IPS-20b (cell line): ENCODE results near the gene AP1M2.
"Not testable (repeated sequence)": the region's sequence is repeated elsewhere in the genome, so short reads cannot be mapped to it uniquely, and the experiment has no call there.

Experiments
- H3K27ac ChIP-seq: one replicate; pipeline ENCODE4 v1.5.1; 2013; ENCODE audit warnings: low read length
- H3K27me3 ChIP-seq: 2 replicates; pipeline ENCODE4 v1.6.1; 2013; ENCODE audit warnings: mild to moderate bottlenecking, low read length, inconsistent platforms; ENCODE audit not compliant: insufficient read depth
- H3K36me3 ChIP-seq: 2 replicates; pipeline ENCODE4 v1.6.1; 2013; ENCODE audit warnings: low read depth, mild to moderate bottlenecking, inconsistent platforms, low read length, moderate library complexity; ENCODE audit not compliant: insufficient read depth
- H3K4me1 ChIP-seq: 2 replicates; pipeline ENCODE4 v1.6.1; 2013; ENCODE audit warnings: mild to moderate bottlenecking, control low read depth, inconsistent platforms, low read length, moderate library complexity; ENCODE audit not compliant: insufficient read depth
- H3K4me3 ChIP-seq: 2 replicates; pipeline ENCODE4 v1.5.1; 2013; ENCODE audit warnings: mild to moderate bottlenecking, low read length, inconsistent platforms
- H3K9ac ChIP-seq: 2 replicates; pipeline ENCODE4 v1.6.1; 2013; ENCODE audit warnings: low read depth, mild to moderate bottlenecking, inconsistent platforms, low read length, moderate library complexity
- H3K9me3 ChIP-seq: 2 replicates; pipeline ENCODE4 v1.6.1; 2013; ENCODE audit warnings: mild to moderate bottlenecking, low read depth, low read length, inconsistent platforms; ENCODE audit not compliant: insufficient read depth

The AP1M2 gene

DNA sequence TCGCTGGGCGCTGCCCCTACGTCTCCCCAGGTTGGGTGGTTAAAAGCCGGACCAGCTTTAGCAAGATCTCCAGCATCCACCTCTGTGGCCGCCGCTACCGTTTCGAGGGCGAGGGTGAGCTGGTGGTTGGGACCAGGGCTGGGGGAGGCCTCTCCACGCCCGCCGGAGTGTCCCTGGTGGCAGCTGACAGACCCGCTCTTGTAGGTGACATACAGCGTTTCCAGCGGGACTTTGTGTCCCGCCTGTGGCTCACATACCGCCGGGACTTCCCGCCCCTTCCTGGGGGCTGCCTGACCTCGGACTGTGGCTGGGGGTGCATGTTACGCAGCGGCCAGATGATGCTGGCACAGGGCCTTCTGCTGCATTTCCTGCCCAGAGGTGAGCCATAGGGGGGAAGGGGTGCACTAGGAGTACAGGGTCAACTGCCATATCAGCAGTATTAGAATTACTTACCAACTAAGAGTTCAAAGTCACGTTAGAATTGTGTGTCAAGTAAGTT is 42.3 kb downstream of the AP1M2 start:
- H3K27me3 ChIP-seq, result no peaks in the 10 kb centered on the region
- H3K27ac ChIP-seq, result no peak overlapping the region
- peak overlapping the region; percentile 89 for H3K4me3 ChIP-seq
- peaks cover 19% of the 10 kb centered on the region; the same call in 1 of the 2 replicates for H3K36me3 ChIP-seq
- no peaks in the 10 kb centered on the region for H3K4me1 ChIP-seq
- H3K9me3 ChIP-seq, result no peaks in the 10 kb centered on the region
- no peak overlapping the region; the same call in 1 of the 2 replicates for H3K9ac ChIP-seq

GRCh38 chr19:10544242-10544752 is 42.8 kb downstream of the AP1M2 start:
- Histone ChIP-seq H3K27me3 (no peaks in the 10 kb centered on the region), H3K36me3 (peaks cover 16% of the 10 kb centered on the region; the same call in 1 of the 2 replicates), H3K4me3 (peak overlapping the region; percentile 89), H3K9ac (peak overlapping the region; percentile 82), H3K9me3 (no peaks in the 10 kb centered on the region), H3K4me1 (no peaks in the 10 kb centered on the region), H3K27ac (no peak overlapping the region)

DNA sequence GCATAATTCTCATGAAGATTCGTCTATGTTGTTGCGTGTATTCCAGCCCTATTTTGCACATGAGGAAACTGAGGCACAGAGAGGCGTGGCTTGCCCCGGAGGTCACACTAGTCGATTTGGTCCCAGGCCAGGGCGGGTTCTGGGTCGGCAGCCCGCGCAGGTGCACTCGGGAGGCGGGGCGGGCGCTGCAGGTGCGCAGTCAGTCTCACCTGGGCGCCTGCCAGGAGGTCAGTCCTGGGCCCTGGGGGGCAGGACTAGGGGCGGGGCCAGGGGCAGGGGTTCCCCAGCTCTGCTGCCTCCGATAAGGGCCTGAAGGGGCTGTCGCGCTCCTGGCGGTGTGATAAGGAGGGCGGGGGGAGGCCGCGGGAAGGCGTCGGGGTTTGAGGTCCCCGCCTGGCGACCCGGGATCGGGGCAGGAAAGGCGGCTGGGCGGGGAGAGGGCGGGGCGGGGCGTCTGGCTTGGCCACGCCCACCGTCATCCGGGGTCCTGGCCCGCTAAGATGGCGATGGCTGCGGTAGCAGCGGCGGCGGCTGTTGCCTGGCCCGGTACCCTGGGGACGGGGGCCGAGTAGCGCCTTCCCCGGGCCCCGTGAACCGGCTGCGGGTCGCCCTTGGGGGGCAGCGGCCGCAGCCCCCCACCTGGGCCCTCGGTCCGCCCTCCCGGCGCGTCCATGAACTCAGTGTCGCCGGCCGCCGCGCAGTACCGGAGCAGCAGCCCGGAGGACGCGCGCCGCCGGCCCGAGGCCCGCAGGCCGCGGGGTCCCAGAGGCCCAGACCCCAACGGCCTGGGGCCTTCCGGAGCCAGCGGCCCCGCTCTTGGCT is 43.5 kb downstream of the AP1M2 start, which contains the start of gene ATG4D:
ATG4D (plus strand) TSS at position 485 of the 822 bp plus-strand sequence; CDS start at position 672, 187 bp downstream.
- H3K4me1 ChIP-seq, result no peaks in the 10 kb centered on the region
- peaks cover 12% of the 10 kb centered on the region; the same call in 1 of the 2 replicates for H3K36me3 ChIP-seq
- H3K9me3 ChIP-seq, result no peaks in the 10 kb centered on the region
- H3K27me3 ChIP-seq, result no peaks in the 10 kb centered on the region
- H3K4me3 ChIP-seq, result peak within 1 kb of the TSS; percentile 89
- no peak within 1 kb of the TSS for H3K27ac ChIP-seq
- peak within 1 kb of the TSS; percentile 82 for H3K9ac ChIP-seq

- H3K9ac ChIP-seq, result no peak overlapping the region
- peak overlapping the region; percentile 89; the same call in 1 of the 2 replicates for H3K4me3 ChIP-seq
- no peak overlapping the region for H3K27ac ChIP-seq
- H3K4me1 ChIP-seq, result no peaks in the 10 kb centered on the region
- no peaks in the 10 kb centered on the region for H3K27me3 ChIP-seq
- H3K36me3 ChIP-seq, result peaks cover 7% of the 10 kb centered on the region; the same call in 1 of the 2 replicates
- no peaks in the 10 kb centered on the region for H3K9me3 ChIP-seq
Observed at GRCh38 chr19:10543059-10543419, 44.1 kb downstream of the AP1M2 start.

GRCh38 chr19:10539016-10539415 is 48.1 kb downstream of the AP1M2 start:
- H3K9me3 ChIP-seq, H3K4me1 ChIP-seq, H3K27ac ChIP-seq, H3K27me3 ChIP-seq, H3K4me3 ChIP-seq, H3K9ac ChIP-seq, H3K36me3 ChIP-seq: not testable (repeated sequence)

DNA sequence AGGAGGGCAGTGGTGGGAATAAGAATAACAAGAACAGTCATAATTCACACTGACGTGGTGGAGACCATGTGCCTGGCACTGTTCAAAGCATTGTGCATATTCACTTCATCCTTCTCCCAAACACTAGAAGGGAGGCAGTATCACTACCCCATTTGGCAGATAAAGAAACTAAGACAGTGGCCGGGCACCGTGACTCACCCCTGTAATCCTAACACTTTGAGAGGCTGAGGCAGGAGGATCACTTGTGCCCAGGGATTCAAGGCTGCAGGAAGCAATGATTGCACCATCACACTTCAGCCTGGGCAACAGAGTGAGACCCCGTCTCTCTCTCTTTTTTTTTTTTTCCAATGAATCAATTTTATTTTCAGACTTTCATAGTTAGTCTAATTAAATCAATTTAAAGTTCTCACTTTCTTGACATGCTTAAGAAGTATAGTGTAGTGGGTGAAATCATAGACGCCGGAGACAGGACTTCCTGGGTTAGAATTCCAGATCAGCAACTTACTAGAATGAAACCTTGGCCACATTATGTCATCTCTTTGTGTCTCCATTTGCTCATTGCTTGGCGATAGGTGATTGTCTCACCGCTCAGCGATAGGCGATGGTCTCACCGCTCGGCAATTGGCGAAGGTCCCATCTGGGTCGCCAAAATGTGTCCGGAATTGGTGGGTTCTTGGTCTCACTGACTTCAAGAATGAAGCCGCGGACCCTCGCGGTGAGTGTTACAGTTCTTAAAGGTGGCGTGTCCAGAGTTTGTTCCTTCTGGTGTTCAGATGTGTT is 48.7 kb downstream of the AP1M2 start:
- no peaks in the 10 kb centered on the region for H3K4me1 ChIP-seq
- no peak overlapping the region for H3K4me3 ChIP-seq
- no peaks in the 10 kb centered on the region for H3K36me3 ChIP-seq
- H3K27me3 ChIP-seq, result no peaks in the 10 kb centered on the region
- no peak overlapping the region for H3K9ac ChIP-seq
- H3K27ac ChIP-seq, result no peak overlapping the region
- H3K9me3 ChIP-seq, result no peaks in the 10 kb centered on the region

- Histone ChIP-seq H3K27me3 (no peaks in the 10 kb centered on the region), H3K27ac (no peak overlapping the region), H3K36me3 (no peaks in the 10 kb centered on the region), H3K4me3 (no peak overlapping the region), H3K4me1 (no peaks in the 10 kb centered on the region), H3K9me3 (no peaks in the 10 kb centered on the region), H3K9ac (no peak overlapping the region)
Observed at GRCh38 chr19:10537668-10538067, 49.4 kb downstream of the AP1M2 start.

DNA sequence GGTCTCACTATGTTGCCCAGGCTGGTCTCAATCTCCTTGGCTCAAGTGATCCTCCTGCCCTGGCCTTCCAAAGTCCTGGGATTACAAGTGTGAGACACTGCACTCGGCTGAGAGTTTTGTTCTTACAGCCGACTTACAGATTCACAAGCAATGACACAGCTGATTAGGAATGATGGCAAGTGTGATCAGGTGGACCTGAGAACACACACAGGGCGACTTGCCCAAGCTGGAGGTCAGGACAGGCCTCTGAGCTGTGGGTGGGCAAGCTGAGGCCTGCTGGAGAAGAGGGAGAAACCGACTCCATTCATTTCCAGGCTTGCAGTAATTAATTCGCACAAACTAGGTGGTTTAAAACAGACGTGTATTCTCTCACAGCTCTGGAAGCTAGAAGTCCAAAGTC is 51.5 kb downstream of the AP1M2 start:
- Histone ChIP-seq H3K27ac (no peak overlapping the region), H3K36me3 (no peaks in the 10 kb centered on the region), H3K4me1 (no peaks in the 10 kb centered on the region), H3K9me3 (no peaks in the 10 kb centered on the region), H3K27me3 (no peaks in the 10 kb centered on the region), H3K4me3 (no peak overlapping the region), H3K9ac (no peak overlapping the region)

GRCh38 chr19:10533646-10534386 is 53.3 kb downstream of the AP1M2 start:
- no peaks in the 10 kb centered on the region for H3K9me3 ChIP-seq
- no peaks in the 10 kb centered on the region for H3K4me1 ChIP-seq

DNA sequence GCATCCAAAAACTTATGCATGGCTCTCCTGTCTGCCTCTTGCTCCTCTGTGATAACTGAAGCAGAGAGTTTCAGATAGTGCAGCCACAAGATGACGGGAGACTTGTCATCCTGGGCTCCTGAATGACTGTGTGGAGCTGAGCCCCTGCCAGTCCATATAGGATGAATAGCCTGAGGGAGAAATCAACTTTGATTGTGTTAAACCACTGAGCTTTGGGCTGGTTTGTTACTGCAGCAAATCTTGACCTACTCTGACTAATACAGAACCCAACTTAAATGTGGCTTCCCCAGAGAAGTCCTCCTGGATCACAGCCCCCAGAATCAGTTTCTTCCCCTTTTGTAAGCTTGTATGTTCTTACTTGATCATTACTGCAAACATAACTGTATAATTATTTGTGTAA is 54.7 kb downstream of the AP1M2 start:
- H3K4me3 ChIP-seq, result no peak overlapping the region
- no peaks in the 10 kb centered on the region for H3K4me1 ChIP-seq
- no peak overlapping the region for H3K27ac ChIP-seq
- H3K9ac ChIP-seq, result no peak overlapping the region
- H3K27me3 ChIP-seq, result no peaks in the 10 kb centered on the region
- no peaks in the 10 kb centered on the region for H3K9me3 ChIP-seq
- H3K36me3 ChIP-seq, result no peaks in the 10 kb centered on the region

More at GRCh38 chr19:10533646-10534386, 53.3 kb downstream of the AP1M2 start:
- Histone ChIP-seq H3K4me3 (no peak overlapping the region), H3K9ac (no peak overlapping the region), H3K36me3 (no peaks in the 10 kb centered on the region), H3K27ac (no peak overlapping the region), H3K27me3 (no peaks in the 10 kb centered on the region)

DNA sequence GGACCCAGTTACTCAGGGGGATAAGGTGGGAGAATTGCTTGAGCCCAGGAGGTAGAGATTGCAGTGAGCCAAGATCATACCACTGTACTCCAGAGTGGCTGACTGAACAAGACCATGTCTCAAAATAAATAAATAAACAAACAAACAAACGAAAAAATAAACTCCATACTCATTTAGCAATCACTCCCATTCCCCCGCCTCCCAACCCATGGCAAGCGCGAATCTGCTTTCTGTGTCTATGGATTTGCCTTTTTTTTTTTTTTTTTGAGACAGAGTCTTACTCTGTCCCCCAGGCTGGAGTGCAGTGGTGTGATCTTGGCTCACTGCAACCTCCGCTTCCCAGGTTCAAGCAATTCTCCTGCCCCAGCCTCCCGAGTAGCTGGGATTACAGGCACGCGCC is 60.2 kb downstream of the AP1M2 start:
- H3K27me3 ChIP-seq, H3K4me1 ChIP-seq, H3K4me3 ChIP-seq, H3K9ac ChIP-seq, H3K27ac ChIP-seq, H3K36me3 ChIP-seq, H3K9me3 ChIP-seq: not testable (repeated sequence)
